NCI-H2196 treated with DMSO at 0.1 percent for 48 hours (cell line): ENCODE results near the gene GRIK3.
"Not testable (repeated sequence)": the region's sequence is repeated elsewhere in the genome, so short reads cannot be mapped to it uniquely, and the experiment has no call there.

Experiments used
- DNase-seq: peaks from one replicate; lab custom pipeline; 2025; ENCODE audit not compliant: unreplicated experiment; lab: John Stamatoyannopoulos, UW

The GRIK3 gene

DNA sequence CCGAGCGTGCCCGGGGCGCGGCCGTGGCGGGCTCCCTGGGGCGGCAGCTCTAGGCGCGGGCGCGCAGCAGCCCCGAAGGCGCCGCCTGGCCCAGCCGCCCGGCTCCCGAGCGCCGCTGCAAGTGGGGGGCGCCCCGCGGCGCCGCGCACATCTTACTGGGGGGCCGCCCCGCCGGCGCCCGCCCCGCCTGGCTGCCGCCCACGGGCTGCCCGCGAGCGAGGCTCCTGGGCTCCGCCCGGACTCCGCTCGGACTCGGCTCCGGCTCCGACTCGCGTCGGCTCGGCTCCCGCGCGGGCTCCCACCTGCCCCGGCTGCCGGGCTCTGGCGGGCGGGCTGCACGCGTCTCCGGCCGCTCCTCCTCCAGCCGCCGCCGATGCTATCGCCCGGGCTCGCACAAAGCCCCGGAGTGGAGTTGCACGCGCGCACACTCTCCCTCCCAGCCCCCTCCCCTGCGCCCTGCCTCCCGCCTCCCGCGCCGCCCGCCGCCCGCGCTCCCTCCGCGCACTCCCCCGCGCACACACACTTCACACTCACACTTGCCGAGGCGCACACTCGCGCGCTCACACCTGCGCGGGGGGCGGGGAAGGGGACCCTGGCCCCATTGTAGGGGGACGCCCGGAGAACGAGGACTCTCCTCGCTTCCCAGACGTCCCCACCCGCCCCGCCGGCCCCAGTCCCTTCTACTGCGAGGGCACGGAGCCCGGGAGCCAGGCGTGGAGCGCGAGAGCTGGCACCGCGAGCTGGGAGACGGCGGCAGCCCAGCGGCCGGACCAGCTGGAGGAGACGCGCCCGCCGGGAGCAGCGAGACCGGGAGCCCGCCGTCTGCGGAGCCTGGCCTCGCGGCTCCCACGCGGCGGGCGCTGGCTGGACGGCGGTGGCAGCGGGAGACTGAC is at the start of gene GRIK3:
Gene GRIK3 (minus strand): TSS at position 395 of the 893 bp plus-strand sequence. CDS start 407 bp downstream, outside the sequence.
- peak; percentile 46 for DNase-seq

DNA sequence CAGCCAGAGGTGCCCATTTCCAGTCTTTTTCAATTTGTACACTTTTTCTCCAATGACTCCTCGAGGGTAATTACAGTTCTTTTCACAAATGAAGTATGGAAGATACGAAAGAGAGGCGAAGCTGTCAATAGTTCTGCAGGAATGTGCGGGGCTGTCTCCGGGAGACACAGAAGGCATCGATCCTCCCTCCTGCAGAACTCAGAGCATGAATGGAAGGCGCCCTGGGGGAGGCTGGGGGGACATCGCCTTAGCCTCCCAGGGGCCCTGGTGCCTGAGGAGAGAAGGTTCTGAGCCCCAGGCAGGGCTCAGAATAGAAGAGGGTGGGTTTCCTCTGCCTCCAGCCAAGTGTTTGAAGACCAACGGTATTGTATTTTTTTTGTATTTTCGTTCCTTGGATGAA is 49.7 kb upstream of the GRIK3 start:
- no peak for DNase-seq

DNA sequence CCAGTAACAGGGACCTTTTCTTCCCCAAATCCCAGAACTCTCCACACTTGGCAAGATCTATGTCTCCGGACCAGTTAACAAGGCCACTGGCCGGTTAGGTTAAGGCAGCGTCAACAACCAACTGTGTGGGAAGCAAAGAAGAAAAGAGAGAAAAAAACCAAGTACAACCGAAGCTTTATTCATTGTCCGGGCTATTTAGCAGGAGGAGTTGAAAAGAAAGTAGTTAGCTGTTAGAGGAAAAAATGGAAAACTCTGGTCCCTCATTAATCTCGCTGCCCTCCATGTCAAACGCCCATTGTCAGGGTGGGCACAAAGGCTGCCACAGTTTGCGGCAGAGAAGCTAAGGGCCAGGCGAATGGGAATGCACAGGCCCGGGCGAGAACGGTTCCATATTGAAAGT is 49.3 kb upstream of the GRIK3 start:
- DNase-seq, result no peak

DNA sequence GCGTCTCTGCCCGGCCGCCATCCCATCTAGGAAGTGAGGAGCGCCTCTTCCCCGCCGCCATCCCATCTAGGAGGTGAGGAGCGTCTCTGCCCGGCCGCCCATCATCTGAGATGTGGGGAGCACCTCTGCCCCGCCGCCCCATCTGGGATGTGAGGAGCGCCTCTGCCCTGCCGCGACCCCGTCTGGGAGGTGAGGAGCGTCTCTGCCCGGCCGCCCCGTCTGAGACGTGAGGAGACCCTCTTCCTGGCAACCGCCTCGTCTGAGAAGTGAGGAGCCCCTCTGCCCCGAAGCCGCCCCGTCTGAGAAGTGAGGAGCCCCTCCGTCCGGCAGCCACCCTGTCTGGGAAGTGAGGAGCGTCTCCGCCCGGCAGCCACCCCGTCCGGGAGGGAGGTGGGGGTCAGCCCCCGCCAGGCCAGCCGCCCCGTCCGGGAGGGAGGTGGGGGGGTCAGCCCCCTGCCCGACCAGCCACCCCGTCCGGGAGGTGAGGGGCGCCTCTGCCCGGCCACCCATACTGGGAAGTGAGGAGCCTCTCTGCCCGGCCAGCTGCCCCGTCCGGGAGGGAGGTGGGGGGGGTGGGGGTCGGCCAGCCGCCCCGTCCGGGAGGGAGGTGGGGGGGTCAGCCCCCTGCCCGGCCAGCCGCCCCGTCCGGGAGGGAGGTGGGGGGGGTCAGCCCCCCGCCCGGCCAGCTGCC is 46.1 kb upstream of the GRIK3 start:
- DNase-seq, result not testable (repeated sequence)

DNA sequence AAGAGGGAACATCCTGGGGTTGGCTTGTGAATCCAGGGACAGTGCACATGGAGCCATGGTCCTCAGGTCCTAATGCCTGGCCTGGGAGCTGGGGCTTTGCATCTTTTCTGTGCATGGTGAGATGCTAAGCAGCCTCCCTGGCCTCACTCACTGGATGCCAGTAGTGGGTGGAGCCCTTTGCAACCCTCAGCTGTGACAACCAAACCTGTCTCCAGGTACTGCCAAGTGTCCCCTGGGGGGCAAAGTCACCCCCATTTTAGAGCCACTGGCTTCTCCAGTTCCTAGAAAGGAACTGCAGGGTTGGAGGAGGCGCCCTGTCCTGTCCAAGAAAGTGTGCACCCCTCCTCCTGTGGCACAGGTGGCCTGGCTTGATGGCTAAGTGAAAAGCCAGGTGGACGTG is 44.6 kb upstream of the GRIK3 start:
- DNase-seq, result peak; percentile 48

DNA sequence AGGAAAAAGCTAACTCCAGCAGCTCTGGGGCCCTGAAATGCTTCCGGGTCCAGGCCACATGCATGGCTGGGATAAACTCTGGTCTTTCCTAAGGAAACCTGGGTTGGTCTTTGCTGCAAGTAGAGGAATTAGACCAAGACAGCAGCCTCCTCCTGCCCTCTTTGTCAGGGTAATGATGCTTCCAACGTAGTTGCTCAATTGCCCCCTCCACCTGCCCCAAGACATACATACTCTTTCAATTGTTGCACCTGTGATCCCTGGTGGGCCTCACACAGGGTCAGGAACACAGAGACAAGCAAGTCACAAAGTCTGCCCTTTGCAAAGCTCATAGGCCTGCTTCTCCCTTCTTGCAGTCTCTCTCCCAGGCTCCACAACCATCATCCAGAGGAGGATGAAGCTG is 41.9 kb upstream of the GRIK3 start:
- no peak for DNase-seq

DNA sequence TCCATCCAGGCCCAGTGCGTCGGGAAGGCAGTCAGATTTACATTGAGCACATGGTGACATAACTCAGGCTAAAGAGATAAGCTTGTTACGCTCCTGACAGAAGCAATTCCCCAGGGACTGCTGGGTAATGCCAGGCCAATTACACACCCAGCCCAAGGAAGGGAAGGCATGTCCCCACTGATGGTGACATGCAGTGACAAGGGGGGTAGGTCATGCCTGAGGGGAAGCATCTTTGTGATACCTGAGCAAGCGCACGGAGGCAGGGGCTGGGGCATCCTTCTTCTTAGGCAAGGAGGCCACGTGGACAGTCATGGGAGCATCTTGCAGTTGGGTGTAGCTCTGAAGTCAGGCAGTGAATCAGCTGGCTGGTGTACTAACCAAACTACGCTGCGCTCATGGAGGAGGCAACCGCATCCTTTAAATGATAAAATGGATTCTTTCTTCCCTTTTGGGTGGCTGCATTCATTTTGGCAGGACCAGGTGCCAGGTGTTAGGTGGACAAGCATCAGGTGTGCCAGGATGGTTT is 39.6 kb upstream of the GRIK3 start:
- peak; percentile 51 for DNase-seq

DNA sequence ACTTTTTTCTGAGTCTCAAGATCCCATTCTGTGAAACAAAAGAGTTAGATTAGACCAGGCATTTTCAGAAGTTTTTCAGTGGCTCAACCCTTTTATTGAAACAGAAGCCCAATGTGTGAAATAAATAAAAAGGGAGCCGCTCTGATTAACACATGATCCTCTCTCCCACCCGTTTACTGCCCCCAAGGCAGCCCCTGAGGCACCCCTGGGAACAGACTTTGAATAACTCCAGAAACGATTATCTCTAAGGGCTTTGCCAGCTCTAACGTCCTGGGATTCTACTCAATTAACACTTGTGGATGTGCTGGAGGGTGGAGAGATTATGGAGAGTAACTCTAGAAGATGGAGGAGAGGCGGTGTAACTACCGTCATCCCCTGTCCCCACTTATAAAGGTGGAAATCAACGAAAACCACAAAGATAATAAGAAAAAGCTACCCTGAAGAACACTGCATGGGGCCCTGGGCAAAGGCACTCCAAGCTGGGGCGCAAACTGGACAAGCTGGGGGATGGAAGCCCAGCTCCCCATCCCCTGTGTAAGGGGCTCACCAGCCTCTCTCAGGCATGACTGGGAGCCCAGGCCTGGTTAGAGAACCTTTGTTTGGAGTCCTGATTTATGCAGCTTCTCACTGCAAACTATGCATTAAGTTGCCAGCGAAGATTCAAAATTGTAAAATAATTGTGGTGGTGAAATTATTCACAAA is 39.0 kb upstream of the GRIK3 start:
- DNase-seq, result no peak

DNA sequence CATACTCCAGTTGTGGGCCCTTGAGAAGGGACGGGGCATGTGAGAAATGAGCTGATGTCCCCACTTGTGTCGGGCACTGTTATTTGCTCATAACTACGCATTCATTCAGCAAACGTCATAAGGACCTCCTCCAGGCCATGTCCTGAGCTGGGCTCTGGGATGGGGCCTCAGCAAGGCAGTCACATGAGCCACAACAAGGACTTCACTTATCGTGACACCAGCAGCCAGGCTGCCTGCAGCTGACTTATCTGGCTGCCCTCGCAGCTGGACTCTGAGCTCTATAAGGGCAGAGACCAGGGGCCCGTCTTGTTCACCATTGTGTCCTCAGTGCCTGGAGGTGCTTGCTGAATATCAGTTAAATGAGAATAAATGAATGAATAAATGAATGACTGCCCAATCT is 37.5 kb upstream of the GRIK3 start:
- DNase-seq, result no peak

DNA sequence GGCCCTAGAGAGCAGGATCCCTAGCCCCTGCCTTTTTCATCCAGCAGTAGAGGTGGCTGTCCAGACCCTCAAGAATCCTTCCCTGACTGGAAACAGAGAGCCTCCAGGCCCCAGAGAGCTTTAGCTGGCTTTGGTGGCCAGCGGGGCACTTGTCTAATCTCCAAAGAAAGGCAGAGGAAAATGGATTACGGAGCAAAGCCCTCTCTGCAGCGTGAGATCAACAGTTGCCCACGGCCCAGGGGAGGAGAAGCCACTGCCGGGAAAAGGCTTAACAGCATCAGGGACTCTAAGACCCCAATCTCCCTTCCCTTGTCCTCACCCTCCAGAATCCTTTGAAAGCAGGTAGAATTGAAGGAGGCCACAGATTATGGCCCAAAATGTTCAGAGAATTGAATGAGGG is 35.8 kb upstream of the GRIK3 start:
- no peak for DNase-seq

DNA sequence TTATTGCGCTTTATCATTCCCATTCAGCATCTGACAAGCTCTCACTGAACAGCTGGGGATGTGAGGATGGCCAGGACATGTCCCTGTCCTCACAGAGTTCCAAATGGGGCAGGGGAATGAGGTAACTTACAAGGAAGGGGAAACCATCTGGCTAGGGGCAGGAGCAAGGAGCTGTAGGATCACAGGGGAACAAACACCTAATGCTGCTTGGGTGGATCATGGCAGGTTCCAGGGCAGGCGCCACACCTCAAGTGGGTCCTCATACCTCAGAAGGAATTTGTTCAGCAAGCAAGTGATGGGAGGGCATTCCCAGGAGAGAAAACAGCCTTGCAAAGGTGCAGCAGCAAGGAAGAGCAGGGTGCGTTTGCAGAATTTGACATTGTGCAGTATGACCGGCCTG is 35.1 kb upstream of the GRIK3 start:
- no peak for DNase-seq

DNA sequence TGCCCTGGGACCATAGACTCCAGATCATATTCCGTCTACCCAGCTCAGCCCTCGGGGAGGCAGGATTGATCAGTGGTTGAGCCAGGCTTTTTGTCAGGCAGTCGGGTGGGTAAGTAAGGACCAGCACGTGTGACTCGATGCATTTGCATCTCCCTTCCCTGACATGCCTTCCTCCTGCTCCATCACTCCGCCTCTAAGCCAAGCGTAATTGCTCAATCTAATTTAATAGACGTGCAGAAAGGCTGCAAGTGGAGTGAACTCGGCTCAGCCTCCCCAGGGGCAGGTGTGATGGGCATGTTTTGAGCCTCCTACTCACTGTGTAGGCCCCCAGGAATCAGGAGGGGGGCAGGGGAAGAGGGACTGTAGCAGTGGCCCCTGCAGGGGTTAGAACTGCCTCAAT is 34.6 kb upstream of the GRIK3 start:
- no peak for DNase-seq

DNA sequence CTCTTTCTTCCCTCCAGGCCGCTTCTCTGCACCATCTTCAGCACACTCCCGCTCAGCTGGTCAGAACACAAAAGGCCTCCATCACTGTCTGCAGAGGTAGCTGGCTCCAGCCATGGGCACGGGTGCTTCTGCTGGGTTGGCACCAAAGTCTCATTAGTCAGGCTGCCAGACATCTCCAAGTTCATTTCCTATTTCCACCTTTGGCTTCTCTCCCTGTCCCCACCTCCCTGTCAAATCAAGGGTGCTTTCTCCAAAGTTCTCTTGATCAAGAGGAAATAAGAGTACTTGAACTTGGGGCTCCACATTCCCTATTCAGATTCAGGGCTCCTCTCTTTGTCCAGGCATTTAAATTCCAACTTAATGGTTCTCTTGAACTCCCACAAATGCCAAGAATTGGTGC is 33.9 kb upstream of the GRIK3 start:
- DNase-seq, result no peak

DNA sequence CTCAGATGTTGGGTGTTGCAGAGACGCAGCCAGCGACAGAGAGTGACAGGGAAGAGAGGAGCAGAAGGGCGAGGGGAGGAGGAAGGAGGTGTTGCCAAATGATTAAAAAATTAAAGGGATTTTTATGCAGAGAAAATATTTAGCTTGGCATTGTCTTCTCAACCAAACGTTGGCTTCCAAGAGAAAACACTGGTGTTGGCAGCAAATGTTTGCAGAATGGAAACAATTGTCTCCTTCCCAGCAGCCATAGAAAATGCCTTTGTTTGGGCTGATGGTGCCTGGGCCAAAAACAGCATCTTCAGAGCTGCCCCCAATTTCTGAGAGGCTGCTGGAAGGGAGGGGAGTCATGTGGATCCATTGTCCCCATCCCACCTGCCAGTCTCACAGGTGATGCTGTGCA is 29.7 kb upstream of the GRIK3 start:
- peak; percentile 60 for DNase-seq

DNA sequence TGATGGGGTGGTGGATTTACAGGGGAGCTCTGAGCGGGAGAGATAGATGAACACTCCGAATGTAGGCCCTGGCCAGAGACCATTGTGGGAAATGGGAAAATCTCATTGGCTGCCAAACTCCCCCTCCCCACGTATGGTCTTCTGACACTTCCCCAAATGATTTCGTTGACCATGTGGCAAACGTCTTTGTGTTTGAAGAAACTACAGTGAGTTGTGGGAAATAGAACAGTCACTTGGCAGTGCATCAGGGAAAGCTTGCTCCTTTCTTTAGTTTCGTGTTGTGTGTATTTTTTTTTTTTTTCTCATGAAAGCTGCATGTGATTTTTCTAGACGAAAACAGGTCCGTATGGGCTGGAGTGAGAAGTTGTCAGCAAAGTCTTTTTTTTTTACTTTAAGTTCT is 25.0 kb upstream of the GRIK3 start:
- no peak for DNase-seq

DNA sequence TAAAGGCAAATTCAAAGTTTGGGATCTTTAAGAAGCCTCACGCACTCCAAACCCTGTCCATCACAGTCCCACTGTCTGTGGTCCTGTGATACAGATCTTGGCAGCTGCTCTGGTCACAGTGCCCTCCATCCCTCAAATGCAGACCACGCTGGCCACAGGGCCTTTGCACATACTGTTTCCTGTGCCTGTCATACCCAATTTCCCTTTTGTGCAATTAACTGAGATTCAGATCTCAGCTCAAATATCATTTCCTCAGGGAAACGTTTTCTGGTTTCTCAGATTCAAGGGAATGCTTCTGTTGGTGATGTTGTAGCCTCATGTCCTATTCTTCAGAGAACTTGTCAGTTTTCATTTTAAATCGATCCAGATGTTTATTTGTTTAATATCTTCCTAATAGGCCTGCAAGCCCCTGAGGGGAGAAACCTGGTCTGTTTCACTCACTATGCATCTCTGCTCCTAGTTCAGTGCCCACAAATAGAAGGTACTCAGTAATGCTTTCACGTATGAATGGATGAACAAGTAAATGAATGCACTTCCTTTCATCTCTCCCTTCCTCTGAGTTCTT is 24.2 kb upstream of the GRIK3 start:
- DNase-seq, result no peak

DNA sequence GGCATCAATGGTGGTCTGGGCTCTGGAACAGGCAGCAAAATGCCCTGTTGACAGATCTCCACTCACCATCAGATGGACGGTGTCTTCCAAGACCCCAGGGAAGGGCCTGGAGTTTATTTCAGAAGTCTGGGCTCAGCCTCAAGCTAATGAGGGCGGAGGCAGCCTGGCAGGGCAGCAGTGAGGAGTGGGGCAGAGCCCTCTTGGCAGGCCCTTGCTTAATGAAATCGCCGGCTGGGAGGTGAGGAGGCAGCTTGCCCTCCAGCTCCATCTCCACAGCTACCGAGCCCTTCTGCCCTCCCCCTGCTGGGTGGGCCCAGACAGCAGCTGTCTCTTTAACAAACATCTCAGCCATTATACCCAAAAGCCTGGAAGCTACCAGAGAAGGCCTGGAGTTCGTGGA is 22.0 kb upstream of the GRIK3 start:
- peak; percentile 48 for DNase-seq

DNA sequence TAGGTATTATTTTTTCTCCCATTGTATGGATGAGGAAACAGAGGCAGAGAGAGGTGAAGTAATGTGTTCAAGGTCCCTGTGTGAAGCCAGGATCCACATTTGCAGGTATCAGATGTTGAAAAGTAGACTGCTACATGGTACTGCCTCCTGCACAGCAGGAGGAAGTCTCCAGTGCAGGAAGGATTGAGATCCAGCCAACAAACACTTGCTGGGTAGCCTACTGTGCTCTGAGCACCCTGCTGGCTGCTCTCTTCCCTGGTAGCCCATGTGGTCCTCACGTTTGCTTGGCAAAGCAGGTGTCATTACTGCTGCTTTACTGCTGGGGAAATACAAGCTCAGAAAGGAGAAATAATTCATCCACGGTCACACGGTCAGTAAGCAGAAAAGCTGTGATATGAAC is 21.3 kb upstream of the GRIK3 start:
- peak; percentile 64 for DNase-seq

DNA sequence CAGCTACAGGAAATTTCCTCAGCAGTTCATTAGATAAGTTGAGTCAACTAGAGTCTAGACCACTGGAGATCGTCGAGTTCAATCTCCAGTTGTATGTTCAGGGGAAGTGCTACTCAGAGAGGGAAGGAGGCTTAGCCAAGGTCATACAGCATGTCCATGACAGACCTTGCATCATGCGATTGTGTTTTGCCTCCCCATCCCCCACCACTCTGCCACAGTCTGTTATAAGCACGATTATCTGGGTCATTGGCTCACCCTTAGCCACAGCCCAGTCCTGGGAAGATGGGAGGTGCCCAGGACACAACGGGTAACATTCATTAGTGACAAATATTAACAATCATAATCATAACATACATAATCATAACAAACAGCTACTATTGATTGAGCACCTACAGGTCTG is 18.9 kb upstream of the GRIK3 start:
- DNase-seq, result no peak

DNA sequence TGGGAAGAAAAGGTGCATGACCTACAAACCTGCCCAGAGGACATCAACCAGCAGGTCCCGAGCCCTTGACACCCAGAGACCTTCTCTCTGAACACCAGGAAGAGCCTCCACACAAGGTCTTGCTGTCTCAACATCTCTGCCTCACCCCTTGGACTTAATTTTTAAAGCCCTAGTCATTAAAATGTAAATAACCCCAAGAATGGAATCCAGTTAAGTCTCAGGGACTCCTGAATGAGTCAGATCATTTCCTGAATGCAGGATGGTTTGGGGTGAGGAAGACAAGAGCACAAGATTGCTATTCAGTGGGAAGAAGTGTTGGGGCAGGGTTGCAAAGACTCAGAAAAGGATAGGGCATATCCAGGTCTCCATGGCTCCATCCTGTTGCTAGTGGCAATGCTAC is 17.8 kb upstream of the GRIK3 start:
- DNase-seq, result no peak

DNA sequence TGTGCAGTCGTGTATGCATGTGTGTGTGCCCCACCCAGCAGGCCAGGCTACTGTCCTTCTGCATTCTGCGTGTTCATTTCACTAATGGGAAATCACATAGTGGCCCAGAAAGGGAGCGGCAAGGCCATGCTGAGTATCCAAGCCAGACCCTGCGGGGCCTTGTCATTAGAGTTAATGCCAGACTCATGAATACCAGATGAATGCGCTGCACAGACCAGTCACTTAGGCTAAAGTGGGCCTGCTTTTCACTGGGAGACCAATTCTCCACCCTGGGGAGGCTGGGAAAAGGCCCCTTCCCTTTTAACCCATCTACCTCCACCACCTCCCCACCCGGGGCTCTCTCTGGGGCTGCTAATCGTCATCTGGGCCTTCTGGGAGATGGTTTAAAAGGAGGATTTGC is 17.0 kb upstream of the GRIK3 start:
- no peak for DNase-seq
